Glutamatergic neuron (in vitro differentiated cells): ENCODE data around the gene MAMDC4. TPM values are rescaled to one million over a fixed set of nuclear protein-coding genes. Genes with fewer than 3 reads are reported as not detected.

Source experiments
- DNase-seq: peaks from one replicate; pipeline ENCODE4 v3.0.0; 2022
- H3K27ac Mint-ChIP-seq: one replicate; pipeline ENCODE4 v1.8.0; 2020; ENCODE audit warnings: mild to moderate bottlenecking, mixed read lengths, inconsistent platforms; ENCODE audit not compliant: unreplicated experiment
- H3K27me3 Mint-ChIP-seq: one replicate; pipeline ENCODE4 v1.8.0; 2020; ENCODE audit warnings: mild to moderate bottlenecking, moderate library complexity, mixed read lengths, inconsistent platforms; ENCODE audit not compliant: unreplicated experiment
- H3K36me3 Mint-ChIP-seq: one replicate; pipeline ENCODE4 v1.8.0; 2020; ENCODE audit warnings: mild to moderate bottlenecking, mixed read lengths, inconsistent platforms; ENCODE audit not compliant: unreplicated experiment
- H3K4me1 Mint-ChIP-seq: one replicate; pipeline ENCODE4 v1.8.0; 2020; ENCODE audit warnings: mild to moderate bottlenecking, low read depth, mixed read lengths, inconsistent platforms; ENCODE audit not compliant: unreplicated experiment
- H3K4me3 Mint-ChIP-seq: one replicate; pipeline ENCODE4 v1.8.0; 2020; ENCODE audit warnings: mild to moderate bottlenecking, mixed read lengths, inconsistent platforms; ENCODE audit not compliant: unreplicated experiment
- H3K9me3 Mint-ChIP-seq: one replicate; pipeline ENCODE4 v1.8.0; 2020; ENCODE audit warnings: mild to moderate bottlenecking, moderate library complexity, mixed read lengths, inconsistent platforms; ENCODE audit not compliant: unreplicated experiment
- CTCF ChIP-seq: fragments of 200-600 bp; sonication (generic); IDR thresholded peaks from one replicate; pipeline ENCODE4 v1.5.0; 2021; ENCODE audit not compliant: partially characterized antibody, unreplicated experiment
- total RNA-seq: library from RNA; stranded (reverse); fragmentation: NEBNext Ultra II Directional; extraction: Animal tissue kit (Norgen Biotek cat#: 25700); gene quantifications from one replicate; pipeline ENCODE4 v1.2.1, GENCODE V29; 2021; ENCODE audit not compliant: unreplicated experiment

The MAMDC4 gene
- total RNA-seq, 1 donor from 2014 or later: 17.6 TPM

GRCh38 chr9:136858844-136859757, 7.0 kb downstream of the MAMDC4 start:
- TF ChIP-seq CTCF: no peak
- Mint-ChIP-seq H3K4me1 (peaks cover 5% of the 10 kb centered on the region), H3K27me3 (no peaks in the 10 kb centered on the region), H3K9me3 (peaks cover 6% of the 10 kb centered on the region), H3K27ac (no peak overlapping the region), H3K4me3 (no peak overlapping the region), H3K36me3 (no peaks in the 10 kb centered on the region)
- DNase-seq: no peak

DNA sequence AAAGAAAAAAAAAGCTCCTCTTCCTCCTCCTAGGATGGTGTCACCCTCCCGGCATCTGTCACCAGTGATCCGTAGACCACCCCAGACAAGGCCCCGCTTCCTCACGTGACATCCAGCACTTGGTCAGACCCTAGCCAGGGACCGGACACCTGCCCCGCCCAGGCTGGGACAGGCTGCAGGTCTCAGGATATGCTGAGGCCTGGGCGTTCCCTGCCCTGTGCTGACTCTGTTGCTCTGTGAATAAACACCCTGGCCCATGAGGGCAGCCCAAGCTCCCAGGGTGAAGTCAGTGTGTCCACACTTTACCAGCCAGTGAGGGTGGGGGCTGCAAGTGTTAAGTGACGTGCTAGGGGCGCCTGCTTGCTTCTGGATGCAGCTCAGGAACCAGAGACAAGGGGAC, 8.4 kb downstream of the MAMDC4 start:
- Mint-ChIP-seq H3K4me1 (peaks cover 5% of the 10 kb centered on the region), H3K27ac (peak overlapping the region; percentile 73), H3K27me3 (no peaks in the 10 kb centered on the region), H3K9me3 (peaks cover 9% of the 10 kb centered on the region), H3K4me3 (no peak overlapping the region), H3K36me3 (no peaks in the 10 kb centered on the region)
- DNase-seq: peak; percentile 11
- TF ChIP-seq CTCF: no peak

- Mint-ChIP-seq H3K36me3 (no peaks in the 10 kb centered on the region), H3K27me3 (no peaks in the 10 kb centered on the region), H3K9me3 (peaks cover 9% of the 10 kb centered on the region), H3K4me1 (peaks cover 5% of the 10 kb centered on the region), H3K4me3 (no peak overlapping the region), H3K27ac (no peak overlapping the region)
- no peak for DNase-seq
- TF ChIP-seq CTCF: no peak
These were observed 9.1 kb downstream of the MAMDC4 start for GRCh38 chr9:136860933-136861873.

GRCh38 chr9:136861874-136862457, 9.8 kb downstream of the MAMDC4 start:
- no peaks in the 10 kb centered on the region for H3K27me3 Mint-ChIP-seq
- H3K4me3 Mint-ChIP-seq: no peak overlapping the region
- H3K9me3 Mint-ChIP-seq: peaks cover 9% of the 10 kb centered on the region
- H3K27ac Mint-ChIP-seq: no peak overlapping the region
- H3K4me1 Mint-ChIP-seq: peaks cover 5% of the 10 kb centered on the region
- no peak for DNase-seq
- no peaks in the 10 kb centered on the region for H3K36me3 Mint-ChIP-seq
- TF ChIP-seq CTCF: no peak
